Measurements from ENCODE around the gene HELZ. TPM values are rescaled to one million over a fixed set of nuclear protein-coding genes. Genes with fewer than 3 reads are reported as not detected.

HELZ gene
- polyA plus RNA-seq, 3 donors, result 2.9 to 9.1 (median 8.4) TPM

DNA sequence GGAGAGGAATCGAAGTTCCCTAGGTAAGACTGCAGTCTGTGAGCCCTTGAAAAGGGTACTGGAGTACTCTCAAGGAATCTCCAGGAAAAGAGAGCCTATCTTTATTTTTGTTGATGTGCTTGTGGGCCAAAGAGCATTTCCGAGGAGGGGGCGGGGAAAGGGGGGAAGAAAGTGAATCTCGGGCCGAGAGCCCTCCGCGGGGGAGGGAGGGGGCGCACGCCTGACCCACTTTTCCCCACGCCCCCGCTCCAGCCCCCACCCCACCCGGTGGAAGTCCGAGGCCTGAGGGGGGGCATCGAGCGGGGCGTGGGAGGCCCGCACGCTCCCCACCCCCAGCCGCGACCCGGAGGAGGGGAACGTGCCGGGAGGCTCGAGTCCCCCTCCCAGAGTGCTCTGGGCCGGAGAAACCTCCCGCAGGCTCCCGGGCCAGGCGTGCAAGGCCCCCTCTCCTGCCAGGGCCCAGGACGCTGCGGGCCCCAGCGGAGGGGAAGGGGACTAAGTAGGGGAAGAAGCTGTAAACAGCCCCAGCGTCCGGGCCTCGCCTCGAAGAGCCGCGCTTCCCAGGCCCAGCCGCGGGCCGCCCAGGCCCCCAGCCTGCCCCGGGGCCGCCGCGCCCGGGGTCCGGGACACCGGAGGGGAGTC is 444 bp downstream of the HELZ start:
- H3K27ac ChIP-seq (ENCODE audit: low read depth, low read length), result no peak overlapping the region
- 0 to 1% (median 1%) methylated on average over 39 to 47 of the region's 47 CpGs for WGBS, 3 donors

DNA sequence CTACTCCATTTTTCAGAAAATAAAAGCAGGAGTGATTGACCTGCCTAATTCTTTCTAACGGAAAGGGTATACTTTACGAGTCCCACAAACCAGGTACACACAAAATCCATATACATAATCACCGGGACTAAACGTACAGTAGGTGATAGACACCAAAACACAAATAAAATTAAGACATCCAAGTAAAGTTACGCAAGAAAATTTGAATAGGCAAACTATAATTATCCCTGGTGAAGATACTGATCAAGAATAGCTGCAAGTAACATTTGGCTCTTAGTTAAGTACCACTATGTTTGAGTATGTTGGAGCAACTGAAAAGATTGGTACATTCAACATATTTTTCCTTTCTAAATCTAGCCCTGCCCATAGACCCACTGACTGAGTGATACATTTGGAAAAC is 1.7 kb downstream of the HELZ start:
- 65 to 84% (median 78%) methylated on average over 5 of the region's 5 CpGs for WGBS, 3 donors
- H3K27ac ChIP-seq (ENCODE audit: low read depth, low read length), result no peak overlapping the region

DNA sequence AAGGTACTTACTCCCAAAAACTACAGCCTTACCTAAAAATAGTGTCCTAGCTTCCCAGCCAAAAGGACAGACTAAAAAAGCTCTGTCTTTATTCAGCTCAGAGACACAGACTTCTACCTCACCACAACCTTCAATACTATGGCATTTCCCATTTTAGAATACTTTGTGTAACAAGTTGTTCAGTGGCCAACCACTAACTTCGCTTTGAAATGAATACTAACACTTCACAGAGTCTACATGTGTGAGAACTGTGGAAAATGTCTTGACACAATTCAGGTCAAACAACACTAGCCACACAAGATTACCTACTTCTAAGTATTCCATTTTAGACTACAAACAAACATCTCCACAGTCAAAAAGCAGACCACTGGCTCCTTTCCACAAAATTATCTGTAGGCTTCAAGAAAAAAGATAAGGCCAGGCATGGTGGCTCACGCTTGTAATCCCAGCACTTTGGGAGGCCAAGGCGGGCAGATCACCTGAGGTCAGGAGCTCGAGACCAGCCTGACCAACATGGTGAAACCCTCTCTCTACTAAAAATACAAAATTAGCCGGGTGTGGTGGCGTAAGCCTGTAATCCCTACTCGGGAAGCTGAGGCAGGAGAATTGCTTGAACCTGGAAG is 3.2 kb downstream of the HELZ start:
- 71 to 92% (median 89%) methylated on average over 7 of the region's 7 CpGs for WGBS, 3 donors
- H3K27ac ChIP-seq (ENCODE audit: low read depth, low read length), result no peak overlapping the region

DNA sequence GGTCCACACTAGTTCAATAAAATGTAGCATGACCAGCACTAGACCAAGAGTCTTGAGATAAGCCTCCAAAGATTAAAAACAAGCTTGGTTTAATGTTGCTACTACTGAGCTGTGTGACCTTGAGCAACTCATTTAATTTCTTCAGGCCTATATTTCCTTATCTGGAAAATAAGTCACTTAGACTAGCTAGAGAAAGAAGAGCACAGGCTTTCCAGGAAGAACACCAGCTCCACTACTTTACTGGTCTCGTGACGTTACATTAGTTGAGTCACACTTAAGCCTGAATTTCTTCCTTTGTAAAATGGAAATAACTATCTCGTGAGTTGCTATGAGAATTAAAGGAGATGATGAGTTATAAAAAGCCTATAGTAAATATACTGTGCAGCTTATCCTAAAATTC is 5.4 kb downstream of the HELZ start:
- WGBS, 3 donors, result 51 to 68% (median 62%) methylated on average over 3 of the region's 3 CpGs
- no peak overlapping the region for H3K27ac ChIP-seq (ENCODE audit: low read depth, low read length)

DNA sequence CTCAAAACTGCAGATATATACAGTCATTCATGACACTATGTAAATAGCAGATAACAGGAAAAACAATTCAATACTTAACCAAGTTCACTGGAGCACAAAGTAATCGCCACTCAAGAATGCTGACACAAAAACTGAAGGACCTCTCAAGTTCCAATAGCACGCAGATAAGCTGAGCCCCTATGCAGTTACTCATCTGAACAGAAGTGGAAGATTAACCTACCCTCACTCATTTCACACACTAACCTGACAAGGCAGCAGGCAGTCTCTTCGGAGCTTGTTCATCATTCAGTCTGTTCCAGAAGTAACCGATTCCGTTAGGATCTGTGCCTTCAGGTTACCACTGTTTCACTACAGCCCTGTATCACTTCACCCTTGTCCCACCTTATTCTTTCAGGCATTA is 6.0 kb downstream of the HELZ start:
- 51 to 94% (median 91%) methylated on average over 5 of the region's 5 CpGs for WGBS, 3 donors
- no peak overlapping the region for H3K27ac ChIP-seq (ENCODE audit: low read depth, low read length)

DNA sequence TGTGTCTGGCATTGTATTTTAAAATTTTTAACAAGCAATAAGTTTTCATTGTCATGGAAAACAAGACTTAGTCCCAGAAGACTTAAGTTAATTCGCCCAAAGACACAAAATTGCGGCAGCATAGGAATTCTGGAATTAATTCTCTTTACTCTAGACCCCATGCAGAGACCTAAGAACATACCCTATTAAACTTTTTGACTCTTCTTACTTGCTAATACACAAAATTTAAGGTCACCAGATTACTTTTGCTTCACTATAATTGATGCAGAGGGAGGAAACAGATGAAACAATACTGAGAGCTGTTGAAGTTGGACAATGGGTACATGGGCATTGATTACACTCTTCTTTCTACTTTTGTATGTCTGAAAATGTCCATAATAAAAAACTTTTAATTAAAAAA is 12.6 kb downstream of the HELZ start:
- 98 to 99% (median 98%) methylated on average over 2 of the region's 2 CpGs for WGBS, 3 donors
- H3K27ac ChIP-seq (ENCODE audit: low read depth, low read length), result no peak overlapping the region

DNA sequence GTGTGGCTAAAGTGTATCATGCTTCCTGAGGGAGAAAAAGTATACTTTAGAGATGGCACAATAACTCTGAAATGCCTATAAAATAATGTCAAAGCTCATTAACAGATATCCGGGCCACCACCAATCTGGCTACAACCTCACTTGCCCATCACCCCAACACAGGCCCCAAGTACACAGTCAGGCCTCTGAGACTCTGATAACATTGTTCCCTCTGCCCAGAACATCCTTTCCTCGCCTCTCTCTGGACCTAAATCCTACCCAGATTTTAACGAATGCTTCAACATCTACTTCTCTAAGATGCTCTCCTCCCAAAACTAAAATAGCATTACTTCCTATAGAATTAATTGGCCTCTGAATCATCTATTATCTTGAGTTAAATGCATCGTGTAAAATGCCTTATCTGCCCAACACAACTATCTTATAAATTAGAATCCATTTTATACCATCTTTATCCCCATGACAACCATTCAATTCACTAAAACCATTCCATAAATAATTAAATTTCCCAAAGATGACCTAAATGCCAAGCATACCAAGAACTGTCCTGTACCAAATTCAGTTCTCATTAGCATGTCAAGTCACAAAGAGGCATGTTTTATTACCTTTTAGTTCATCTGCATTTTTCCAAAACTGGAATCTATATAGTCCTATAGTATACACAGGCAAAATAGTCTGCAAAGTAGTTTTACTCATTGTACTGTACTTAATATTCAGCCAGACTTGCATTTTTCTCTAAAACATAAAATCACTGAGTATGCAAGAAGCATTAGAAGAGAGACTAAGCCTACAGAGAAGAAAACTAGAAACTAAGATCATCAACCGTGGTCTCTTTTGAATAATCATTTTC is 15.7 kb downstream of the HELZ start:
- 80 to 89% (median 82%) methylated on average over 5 of the region's 5 CpGs for WGBS, 3 donors
- H3K27ac ChIP-seq (ENCODE audit: low read depth, low read length), result no peak overlapping the region

DNA sequence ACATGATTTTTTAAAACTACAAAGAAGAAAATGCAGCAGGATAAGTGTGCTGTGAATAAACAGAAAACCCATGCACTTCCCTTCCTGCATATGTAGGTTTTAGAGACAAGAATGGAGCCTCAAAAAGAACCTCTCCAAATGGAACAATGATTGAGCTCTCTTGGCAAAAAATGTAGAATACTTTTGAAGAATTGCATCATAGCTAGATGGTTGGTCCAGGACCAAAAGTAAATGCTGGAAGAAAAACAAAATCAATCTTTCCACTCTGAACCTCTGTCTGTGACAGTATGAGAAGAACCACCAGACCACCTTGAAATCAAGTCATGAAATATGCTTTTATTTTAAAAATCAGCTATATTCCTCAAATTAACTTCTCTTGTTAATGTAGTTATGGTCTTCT is 17.5 kb downstream of the HELZ start:
- H3K27ac ChIP-seq (ENCODE audit: low read depth, low read length), result no peak overlapping the region

DNA sequence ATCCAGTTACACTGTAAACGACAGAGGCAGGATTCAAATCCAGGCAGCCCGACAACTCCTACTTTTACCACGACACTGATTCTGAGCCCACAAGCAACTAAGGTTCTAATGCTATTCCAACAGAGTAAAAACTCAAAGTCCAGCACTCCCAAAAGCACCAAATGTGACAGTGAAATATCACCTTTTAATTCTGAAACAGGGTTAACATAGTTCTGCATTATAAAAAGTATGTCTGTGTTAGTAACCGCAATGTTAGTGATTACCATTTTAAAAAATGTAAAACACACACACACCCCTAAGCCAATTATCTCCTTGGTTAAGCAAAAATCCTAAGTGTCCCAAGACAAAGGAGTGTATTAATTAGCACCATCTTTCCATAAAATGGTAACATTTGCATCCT is 19.7 kb downstream of the HELZ start:
- WGBS, 3 donors, result 88 to 92% (median 89%) methylated on average over 4 of the region's 4 CpGs
- H3K27ac ChIP-seq (ENCODE audit: low read depth, low read length), result no peak overlapping the region

DNA sequence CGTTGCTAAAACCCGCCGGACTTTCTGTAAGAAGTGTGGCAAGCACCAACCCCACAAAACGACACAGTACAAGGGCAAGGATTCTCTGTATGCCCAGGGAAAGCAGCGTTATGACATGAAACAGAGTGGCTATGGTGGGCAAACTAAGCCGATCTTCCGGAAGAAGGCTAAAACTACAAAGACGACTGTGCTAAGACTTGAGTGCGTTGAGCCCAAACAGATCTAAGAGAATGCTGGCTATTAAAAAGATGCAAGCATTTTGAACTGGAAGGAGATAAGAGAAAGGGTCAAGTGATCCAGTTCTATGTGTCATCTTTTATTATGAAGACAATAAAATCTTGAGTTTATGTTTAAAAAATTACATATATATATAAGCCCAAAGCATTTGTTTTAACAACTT is 20.3 kb downstream of the HELZ start:
- 92 to 95% (median 94%) methylated on average over 9 of the region's 9 CpGs for WGBS, 3 donors
- no peak overlapping the region for H3K27ac ChIP-seq (ENCODE audit: low read depth, low read length)

DNA sequence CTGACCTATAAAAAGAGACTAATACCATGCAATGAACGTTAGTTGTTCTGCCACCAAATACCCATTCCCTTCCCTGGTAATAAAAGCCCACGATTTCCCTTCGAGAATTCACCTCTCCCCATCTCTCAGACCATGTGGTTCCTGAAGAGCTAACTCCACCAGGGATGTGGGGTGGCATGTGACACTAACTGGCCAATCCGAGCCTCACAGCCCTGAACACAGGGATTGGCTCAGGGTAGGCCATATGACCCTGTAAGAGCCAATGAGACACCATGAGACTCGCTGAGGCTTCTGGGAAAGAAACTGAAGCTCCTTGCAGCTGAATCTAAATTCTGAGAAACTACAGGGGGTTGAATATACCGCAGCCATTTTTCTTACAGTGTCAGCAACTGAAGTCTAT is 21.1 kb downstream of the HELZ start:
- H3K27ac ChIP-seq (ENCODE audit: low read depth, low read length), result no peak overlapping the region
- 86 to 94% (median 92%) methylated on average over 6 of the region's 6 CpGs for WGBS, 3 donors

DNA sequence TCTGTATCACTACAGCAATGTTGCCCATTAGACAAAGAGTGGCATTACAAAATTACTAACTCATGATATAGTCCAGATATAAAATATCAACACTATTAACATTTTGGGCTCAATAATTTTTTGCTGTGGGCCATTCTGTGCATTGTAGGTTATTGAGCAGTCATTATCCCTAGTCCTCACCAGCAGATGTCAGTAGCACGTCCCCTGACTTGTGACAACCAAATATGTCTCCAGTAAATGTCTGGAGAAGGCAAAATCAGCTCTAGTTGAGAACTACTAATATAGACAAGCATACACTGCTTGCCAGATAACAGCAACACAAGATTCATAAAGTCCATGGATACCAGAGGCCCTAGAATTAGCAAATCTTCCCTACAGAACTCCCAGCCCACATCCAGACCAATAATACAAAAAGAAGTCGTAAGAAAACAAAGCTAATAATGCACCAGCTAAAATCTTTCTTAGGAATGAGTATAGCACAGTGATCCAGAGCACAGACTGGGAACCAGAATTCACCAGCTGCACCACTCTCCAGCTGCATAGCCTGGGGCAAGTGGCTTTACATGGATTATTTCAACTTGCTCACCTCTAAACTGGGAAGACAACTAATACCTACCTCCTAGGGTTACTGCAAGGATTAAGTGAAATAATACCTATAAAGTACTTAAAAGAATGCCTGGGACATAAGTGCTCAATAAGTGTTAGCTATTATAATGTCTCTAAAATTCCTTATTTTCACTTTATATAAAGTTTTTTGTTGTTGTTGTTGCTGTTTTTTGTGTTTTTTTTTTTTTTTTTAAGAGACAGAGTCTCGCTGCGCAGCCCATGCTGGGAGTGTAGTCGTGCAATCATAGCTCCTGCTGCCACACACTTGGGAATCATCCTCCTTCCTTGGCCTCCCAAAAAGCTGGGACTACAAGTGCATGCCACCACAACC is 23.7 kb downstream of the HELZ start:
- no peak overlapping the region for H3K27ac ChIP-seq (ENCODE audit: low read depth, low read length)
- 80 to 86% (median 83%) methylated on average over 5 of the region's 5 CpGs for WGBS, 3 donors

DNA sequence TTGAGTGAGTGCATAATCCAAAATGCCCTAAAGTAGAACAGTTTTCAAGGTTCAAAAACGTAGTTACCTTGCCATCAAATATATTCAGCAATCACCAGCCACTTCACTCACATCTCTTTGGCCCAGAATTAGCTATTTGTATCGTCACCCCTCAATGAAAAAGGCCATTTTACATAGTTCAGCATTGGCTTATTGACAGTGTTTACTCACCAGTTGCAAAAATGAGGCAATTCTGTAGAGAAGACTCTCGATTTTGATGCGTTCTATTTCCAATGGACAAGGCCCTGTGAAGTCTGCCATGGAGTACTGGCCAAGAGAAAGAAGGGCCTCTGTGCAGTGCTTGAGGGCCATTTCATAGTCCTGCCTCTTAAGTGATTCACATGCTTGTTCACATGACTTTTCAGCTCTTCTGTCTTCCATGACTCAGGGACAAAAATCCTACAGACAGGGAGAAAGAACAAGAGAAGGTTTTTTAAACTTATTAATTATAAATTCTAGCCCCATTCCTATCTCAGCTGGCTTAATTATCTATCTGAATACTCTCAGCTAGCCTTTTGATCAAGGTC is 26.5 kb downstream of the HELZ start:
- no peak overlapping the region for H3K27ac ChIP-seq (ENCODE audit: low read depth, low read length)
- 93 to 96% (median 96%) methylated on average over 4 of the region's 4 CpGs for WGBS, 3 donors

DNA sequence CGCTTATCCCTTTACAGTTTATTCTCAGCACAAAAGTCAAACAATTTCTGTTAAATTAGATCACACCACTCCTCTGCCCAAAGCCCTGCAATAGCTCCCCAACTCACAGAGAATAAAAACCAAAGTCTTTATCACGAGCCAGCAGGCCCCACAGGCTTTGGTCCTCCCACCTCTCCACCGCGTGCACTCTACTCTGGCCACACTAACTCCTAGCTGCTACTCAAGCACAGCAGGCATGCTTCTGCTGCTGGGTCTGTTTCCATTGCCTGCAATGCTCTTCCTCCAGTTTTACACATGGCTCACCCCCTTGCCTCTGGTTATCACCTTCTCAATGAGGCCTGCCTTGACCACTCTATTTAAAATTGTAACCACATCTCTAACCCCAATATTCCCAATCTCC is 27.6 kb downstream of the HELZ start:
- WGBS, 3 donors, result 83 to 98% (median 97%) methylated on average over 4 of the region's 4 CpGs

DNA sequence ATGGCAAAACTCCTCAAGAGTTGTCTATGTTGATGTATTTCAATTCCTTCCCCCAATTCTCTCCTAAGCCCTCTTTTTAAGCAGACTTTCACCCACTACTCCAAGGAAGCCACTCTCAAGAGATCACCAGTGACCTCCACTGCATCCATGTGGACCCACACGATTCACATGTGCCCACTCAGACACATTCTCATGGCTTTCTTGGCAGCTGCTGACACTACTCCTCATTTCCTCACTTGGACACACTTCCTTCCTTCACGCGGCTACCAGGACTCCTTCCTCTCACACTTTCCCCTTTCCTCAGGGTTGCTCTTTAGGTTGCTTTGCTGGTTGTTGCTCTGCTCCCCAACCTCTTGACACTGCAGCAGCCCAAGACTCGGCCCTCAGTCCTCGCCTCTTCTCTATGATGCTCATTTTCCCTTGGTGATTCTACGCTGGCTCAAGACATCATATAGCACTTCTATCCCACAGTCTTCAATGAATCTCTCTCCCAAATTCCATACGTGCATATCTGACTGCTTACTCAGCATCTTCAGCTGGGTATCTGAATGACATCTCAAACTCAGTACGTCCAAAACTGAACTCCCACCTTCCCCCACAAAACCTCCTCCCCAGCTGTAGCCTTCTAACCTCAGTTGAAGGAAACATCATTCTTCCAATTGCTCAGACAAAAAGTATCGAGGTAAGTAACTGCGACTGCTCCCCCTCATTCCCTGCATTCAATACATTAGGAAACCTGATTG is 28.2 kb downstream of the HELZ start:
- no peak overlapping the region for H3K27ac ChIP-seq (ENCODE audit: low read depth, low read length)
- WGBS, 3 donors, result 63 to 85% (median 75%) methylated on average over 10 of the region's 10 CpGs

More for the DNA sequence above, 27.6 kb downstream of the HELZ start:
- no peak overlapping the region for H3K27ac ChIP-seq (ENCODE audit: low read depth, low read length)

DNA sequence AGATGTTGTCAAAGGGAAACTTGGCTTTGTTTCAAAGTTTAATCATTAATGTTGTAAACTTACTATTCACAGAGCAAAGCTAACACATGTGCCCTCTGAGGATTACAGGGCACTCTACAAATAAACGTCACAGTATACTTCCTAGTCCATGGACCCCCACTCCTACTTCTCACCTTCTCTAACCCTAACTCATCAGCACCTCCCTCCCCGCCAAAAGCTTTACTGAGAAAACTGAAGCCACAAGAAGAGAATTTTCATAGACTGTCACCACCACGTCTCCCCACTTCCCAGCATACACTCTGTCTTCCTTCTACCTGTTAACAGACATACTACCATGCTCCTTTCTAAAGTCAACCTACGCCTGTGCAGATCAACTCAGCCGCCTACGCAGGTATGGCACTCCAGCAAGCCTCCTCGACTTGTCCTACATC is 29.0 kb downstream of the HELZ start:
- no peak overlapping the region for H3K27ac ChIP-seq (ENCODE audit: low read depth, low read length)
- WGBS, 3 donors, result 33 to 87% (median 84%) methylated on average over 7 of the region's 7 CpGs

DNA sequence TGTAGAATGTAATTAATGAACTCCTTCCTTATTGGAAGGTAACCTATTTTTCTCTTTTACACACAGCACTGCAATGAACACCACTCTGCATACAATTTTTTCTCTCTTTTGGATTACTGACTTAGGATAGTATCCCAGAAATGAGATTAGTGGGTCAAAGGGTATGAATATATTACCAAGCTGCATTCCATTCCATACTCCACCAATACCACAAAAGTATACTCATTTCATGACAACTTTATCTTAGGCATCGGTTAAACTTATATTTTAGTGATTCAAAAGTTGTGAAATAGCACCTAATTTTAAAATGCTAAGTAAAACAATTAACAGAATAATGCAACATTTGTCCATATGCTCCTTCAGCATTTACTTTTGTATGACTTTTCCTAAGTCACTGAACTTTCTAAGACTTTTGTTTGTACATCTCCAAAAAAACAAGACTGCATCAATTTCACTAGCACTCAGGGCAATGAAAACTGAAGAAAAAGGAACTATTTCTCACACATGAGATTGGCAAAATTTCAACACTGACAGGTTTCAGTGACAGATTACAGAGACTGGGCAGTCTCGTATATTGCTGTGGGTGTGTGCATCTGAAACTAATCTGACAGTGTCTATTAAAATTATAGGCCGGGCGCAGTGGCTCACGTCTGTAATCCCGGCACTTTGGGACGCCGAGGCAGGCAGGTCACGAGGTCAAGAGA is 32.1 kb downstream of the HELZ start:
- 40 to 52% (median 50%) methylated on average over 9 of the region's 9 CpGs for WGBS, 3 donors
- no peak overlapping the region for H3K27ac ChIP-seq (ENCODE audit: low read depth, low read length)

All from adipose tissue (tissue), 3 donors.